ENCODE results near the gene ATOSB. TPM values are rescaled to one million over a fixed set of nuclear protein-coding genes. Genes with fewer than 3 reads are reported as not detected.
"Not testable (repeated sequence)": the region's sequence is repeated elsewhere in the genome, so short reads cannot be mapped to it uniquely, and the experiment has no call there.

ATOSB gene
- 23.4 TPM for polyA plus RNA-seq (2013, experiment 1 of 2; ENCODE audit: insufficient read length)
- polyA plus RNA-seq (2013, experiment 2 of 2; ENCODE audit: insufficient read length): 24.7 TPM

GRCh38 chr9:35115680-35116538 is at the start of gene ATOSB:
Gene ATOSB, minus strand, starts transcription at chr9:35115862. Its CDS starts 7,588 bp downstream, at chr9:35108274.
- peak; percentile 97 for DNase-seq

- peak; percentile 20 for DNase-seq
Measured at GRCh38 chr9:35164711-35165110, 49.0 kb upstream of the ATOSB start.

- DNase-seq: no peak
Measured at GRCh38 chr9:35163413-35163812, 47.8 kb upstream of the ATOSB start.

- DNase-seq: no peak
Measured at GRCh38 chr9:35162605-35163315, 47.1 kb upstream of the ATOSB start.

GRCh38 chr9:35161713-35162604 is 46.3 kb upstream of the ATOSB start, which contains the start of gene UNC13B:
Gene UNC13B, plus strand, starts transcription at chr9:35162009. Its CDS starts 275 bp downstream, at chr9:35162284.
- peak; percentile 94 for DNase-seq

GRCh38 chr9:35158501-35159280 is 43.0 kb upstream of the ATOSB start:
- no peak for DNase-seq

- DNase-seq: not testable (repeated sequence)
Measured at GRCh38 chr9:35157836-35158235, 42.2 kb upstream of the ATOSB start.

- DNase-seq: no peak
Measured at GRCh38 chr9:35156781-35157180, 41.1 kb upstream of the ATOSB start.

- no peak for DNase-seq
Measured at GRCh38 chr9:35152926-35153325, 37.3 kb upstream of the ATOSB start.

GRCh38 chr9:35147941-35148563 is 32.4 kb upstream of the ATOSB start:
- not testable (repeated sequence) for DNase-seq

- DNase-seq: no peak
Measured at GRCh38 chr9:35142037-35142436, 26.4 kb upstream of the ATOSB start.

GRCh38 chr9:35140093-35140492 is 24.4 kb upstream of the ATOSB start:
- no peak for DNase-seq

GRCh38 chr9:35136866-35137265 is 21.2 kb upstream of the ATOSB start:
- no peak for DNase-seq

- DNase-seq: no peak
Measured at GRCh38 chr9:35135988-35136387, 20.3 kb upstream of the ATOSB start.

GRCh38 chr9:35134920-35135319 is 19.3 kb upstream of the ATOSB start:
- DNase-seq: no peak

- peak; percentile 93 for DNase-seq
Measured at GRCh38 chr9:35116898-35117551, 1.4 kb upstream of the ATOSB start.

GRCh38 chr9:35116539-35116897 is 856 bp upstream of the ATOSB start:
- no peak for DNase-seq

- DNase-seq: peak; percentile 43
Measured at GRCh38 chr9:35114840-35115628, 628 bp downstream of the ATOSB start.

GRCh38 chr9:35114113-35114839 is 1.4 kb downstream of the ATOSB start:
- peak; percentile 98 for DNase-seq
